IMR-90 (cell line): ENCODE results near the gene HHIPL1.

Experiments used
- BHLHE40 ChIP-seq: fragments of 150-350 bp; IDR thresholded peaks from 2 replicates; pipeline ENCODE4 v1.6.1; 2016; ENCODE audit warnings: mild to moderate bottlenecking, low read depth, low read length
- CEBPB ChIP-seq: IDR thresholded peaks from 2 replicates; pipeline ENCODE4 v1.6.1; 2012; ENCODE audit warnings: low read depth, low read length, improper control_type of control experiment
- CTCF ChIP-seq: conservative IDR thresholded peaks from 2 replicates; pipeline ENCODE4 v1.5.1; 2012; ENCODE audit warnings: mild to moderate bottlenecking, low read depth, low read length, improper control_type of control experiment
- MAZ ChIP-seq: IDR thresholded peaks from 2 replicates; pipeline ENCODE4 v1.6.1; 2012; ENCODE audit warnings: low read depth, mild to moderate bottlenecking, low read length, improper control_type of control experiment, moderate library complexity, borderline replicate concordance
- POLR2A ChIP-seq: IDR thresholded peaks from 2 replicates; pipeline ENCODE4 v1.6.1; 2012; ENCODE audit warnings: mild to moderate bottlenecking, low read depth, low read length
- RAD21 ChIP-seq: IDR thresholded peaks from 2 replicates; pipeline ENCODE4 v1.6.1; 2012; ENCODE audit warnings: low read length, improper control_type of control experiment
- RCOR1 ChIP-seq: IDR thresholded peaks from 2 replicates; pipeline ENCODE4 v1.6.1; 2012; ENCODE audit warnings: mild to moderate bottlenecking, low read length, improper control_type of control experiment; ENCODE audit not compliant: insufficient replicate concordance
- RFX5 ChIP-seq: IDR thresholded peaks from 2 replicates; pipeline ENCODE4 v1.8.0; 2012; ENCODE audit warnings: low read depth, mild to moderate bottlenecking, low read length, moderate library complexity

GRCh38 chr14:99656171-99656570 is 11.2 kb downstream of the HHIPL1 start:
- TF ChIP-seq CTCF (no peak), POLR2A (no peak), CEBPB (no peak), RAD21 (no peak), MAZ (no peak), RFX5 (no peak), BHLHE40 (no peak), RCOR1 (no peak)
